D721Med (cell line): ENCODE measurements around the gene TPRX1.
"Not testable (repeated sequence)": the region's sequence is repeated elsewhere in the genome, so short reads cannot be mapped to it uniquely, and the experiment has no call there.

Source experiments
- DNase-seq: peaks from one replicate; pipeline ENCODE4 v3.0.0; 2011; ENCODE audit warnings: low spot score; ENCODE audit not compliant: insufficient read length
- FAIRE-seq: peaks from 2 replicates; lab custom pipeline; 2011; peaks lifted over from hg19 to GRCh38; lab: Jason Lieb, UNC
- CTCF ChIP-seq: IDR thresholded peaks from 2 replicates; pipeline ENCODE4 v1.5.1; 2012; ENCODE audit warnings: mild to moderate bottlenecking, control low read depth; ENCODE audit not compliant: insufficient read depth; ENCODE audit errors: missing control alignments

The TPRX1 gene

DNA sequence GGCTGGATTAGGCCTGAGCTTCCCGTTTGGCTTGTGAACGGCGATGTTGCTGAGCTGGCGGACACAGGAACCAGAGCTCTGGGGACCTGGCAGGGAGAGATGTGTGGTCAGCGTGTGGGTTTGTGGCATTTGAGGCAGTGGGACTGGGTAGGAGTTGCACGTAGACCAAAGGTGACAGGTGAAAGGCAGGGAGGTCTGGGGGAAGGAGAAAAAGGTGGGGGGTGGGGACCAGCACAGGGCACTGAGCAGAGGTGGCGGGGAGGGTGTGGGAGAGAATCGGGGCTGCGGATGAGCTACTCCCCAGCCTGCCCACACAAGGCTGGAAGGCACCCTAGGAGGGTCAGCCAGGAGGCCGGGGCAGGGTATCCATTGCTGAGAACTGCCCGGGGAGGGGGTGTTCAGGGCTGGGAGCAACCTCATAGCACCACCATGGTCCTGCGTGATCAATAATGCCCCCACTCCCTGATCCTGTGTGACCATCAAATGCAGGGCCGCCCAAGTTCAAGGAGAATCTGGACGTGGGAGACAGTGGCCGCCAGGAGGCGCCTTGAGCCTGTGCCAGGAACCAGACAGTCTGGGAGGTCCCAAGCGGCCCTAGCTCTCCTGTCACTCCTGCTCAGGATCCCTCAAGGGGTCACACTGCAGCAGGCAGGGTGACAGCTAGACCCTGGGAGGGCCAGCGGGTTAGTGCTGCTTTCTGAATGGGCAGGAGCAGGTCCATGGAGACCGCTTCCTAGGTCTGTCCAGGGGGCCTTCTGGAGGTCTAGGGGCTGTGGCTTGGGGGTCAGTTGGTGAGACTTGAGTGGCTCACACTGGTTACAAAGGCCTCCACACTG lies 38.6 kb downstream of the TPRX1 start:
- DNase-seq (no peak), FAIRE-seq (no peak)
- TF ChIP-seq CTCF: peak; percentile 87

DNA sequence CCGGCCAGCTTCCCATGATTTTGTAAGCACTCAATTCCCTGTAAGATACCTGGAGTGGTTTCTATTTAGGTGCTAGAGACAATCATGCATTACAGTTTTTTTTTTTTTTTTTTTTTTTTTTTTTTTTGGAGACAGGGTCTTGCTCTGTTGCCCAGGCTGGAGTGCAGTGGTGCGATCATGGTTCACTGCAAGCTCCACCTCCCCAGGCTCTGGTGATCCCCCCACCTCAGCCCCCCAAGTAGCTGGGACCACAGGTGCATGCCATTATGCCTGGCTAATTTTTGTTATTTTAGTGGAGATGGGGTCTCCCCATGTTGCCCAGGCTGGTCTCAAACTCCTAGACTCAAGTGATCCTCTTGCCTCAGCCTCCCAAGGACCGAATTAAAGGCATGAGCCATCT lies 39.6 kb downstream of the TPRX1 start:
- not testable (repeated sequence) for DNase-seq, FAIRE-seq

GRCh38 chr19:47762615-47763308 lies 41.6 kb downstream of the TPRX1 start:
- FAIRE-seq (no peak), DNase-seq (no peak)
- no peak for TF ChIP-seq CTCF

- DNase-seq: no peak
- no peak for FAIRE-seq
Observed at GRCh38 chr19:47762151-47762550, 42.2 kb downstream of the TPRX1 start.

GRCh38 chr19:47761566-47761965 lies 42.8 kb downstream of the TPRX1 start:
- no peak for TF ChIP-seq CTCF
- FAIRE-seq (no peak), DNase-seq (no peak)

More at GRCh38 chr19:47762151-47762550, 42.2 kb downstream of the TPRX1 start:
- no peak for TF ChIP-seq CTCF

GRCh38 chr19:47760632-47760999 lies 43.7 kb downstream of the TPRX1 start:
- DNase-seq (no peak), FAIRE-seq (no peak)
- no peak for TF ChIP-seq CTCF

DNA sequence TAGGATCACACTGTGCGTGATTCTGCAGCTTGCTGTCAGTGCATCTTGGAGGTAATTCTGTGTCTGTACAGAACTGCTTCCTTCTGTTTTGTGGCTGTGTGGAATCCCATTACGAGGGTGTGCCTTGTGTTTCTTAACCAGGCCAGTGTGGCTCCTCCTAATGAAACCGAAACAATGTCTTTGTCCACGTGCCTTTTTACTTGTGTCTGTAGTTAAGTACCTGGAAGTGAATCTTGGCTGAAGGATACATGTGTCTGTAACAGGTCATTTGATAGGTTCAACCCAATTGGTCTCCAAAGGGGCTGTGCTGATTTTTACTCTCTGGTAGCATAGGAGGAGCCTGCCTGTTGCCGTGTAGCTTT lies 45.9 kb downstream of the TPRX1 start:
- FAIRE-seq: no peak
- no peak for TF ChIP-seq CTCF
- no peak for DNase-seq
